ENCODE data around the gene FBXL7.

The FBXL7 gene

GRCh38 chr5:15682122-15682521, 182.1 kb downstream of the FBXL7 start:
- no peak for DNase-seq

DNA sequence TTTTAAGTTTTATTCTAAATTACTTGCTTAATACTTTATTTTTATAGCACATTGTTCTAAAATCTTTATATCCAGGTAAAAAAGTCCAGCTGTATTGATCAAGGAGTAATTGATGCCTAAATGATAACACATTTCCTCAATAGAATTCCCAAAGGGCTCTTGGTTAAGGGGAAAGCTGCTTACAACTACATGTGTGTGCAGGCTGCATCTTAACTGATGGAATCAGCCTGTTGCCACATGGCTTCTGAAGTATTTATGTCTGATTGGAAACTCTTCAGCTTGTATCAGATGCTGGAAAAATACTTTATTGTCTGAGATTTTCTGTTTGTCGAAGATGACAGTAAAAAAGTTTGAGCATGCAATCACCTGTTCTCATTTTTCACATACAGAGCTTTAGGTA, 182.6 kb downstream of the FBXL7 start:
- DNase-seq: no peak

GRCh38 chr5:15683332-15683731, 183.4 kb downstream of the FBXL7 start:
- no peak for DNase-seq

GRCh38 chr5:15687401-15687800, 187.4 kb downstream of the FBXL7 start:
- no peak for DNase-seq

GRCh38 chr5:15689836-15690235, 189.9 kb downstream of the FBXL7 start:
- no peak for DNase-seq

DNA sequence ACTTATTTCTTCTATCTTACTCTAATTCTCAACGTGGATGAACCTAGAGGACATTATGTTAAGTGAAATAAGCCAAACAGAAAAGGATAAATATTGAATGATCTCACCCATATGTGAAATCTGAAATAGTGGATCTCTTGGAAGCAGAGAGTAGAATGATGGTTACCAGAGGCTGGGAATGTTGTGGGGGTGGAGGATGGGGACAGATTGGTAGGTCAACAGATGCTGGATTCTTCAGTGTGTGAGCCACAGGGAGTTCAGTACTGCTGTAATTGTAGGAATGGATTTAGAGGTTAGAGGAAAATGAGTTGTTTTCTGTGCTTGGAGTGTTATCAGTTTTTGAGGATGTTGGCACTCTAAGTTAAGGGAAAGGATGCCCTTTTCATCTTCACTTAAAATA, 190.6 kb downstream of the FBXL7 start:
- DNase-seq: no peak

GRCh38 chr5:15691521-15691920, 191.5 kb downstream of the FBXL7 start:
- no peak for DNase-seq

- DNase-seq: no peak
These were observed 192.9 kb downstream of the FBXL7 start for GRCh38 chr5:15692706-15693381.

DNA sequence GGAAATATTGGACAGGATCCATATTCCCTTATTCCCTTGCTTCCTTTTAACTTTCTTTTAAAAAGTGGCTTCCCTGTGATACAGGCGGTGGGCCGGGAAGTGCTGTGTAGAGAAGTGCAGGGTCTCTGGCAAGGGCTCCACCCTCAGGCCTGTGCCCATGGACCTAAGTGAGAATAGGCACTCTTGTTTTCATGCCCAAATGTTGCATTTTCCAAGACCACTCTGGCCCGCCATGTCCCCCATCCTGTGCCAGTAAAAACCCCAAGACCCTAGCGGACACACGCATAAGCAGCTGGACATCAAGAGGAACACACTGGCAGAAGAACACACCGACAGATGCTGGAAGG, 193.4 kb downstream of the FBXL7 start:
- DNase-seq: no peak

- no peak for DNase-seq
These were observed 194.0 kb downstream of the FBXL7 start for GRCh38 chr5:15693933-15694332.

- no peak for DNase-seq
These were observed 194.8 kb downstream of the FBXL7 start for GRCh38 chr5:15694696-15695214.

DNA sequence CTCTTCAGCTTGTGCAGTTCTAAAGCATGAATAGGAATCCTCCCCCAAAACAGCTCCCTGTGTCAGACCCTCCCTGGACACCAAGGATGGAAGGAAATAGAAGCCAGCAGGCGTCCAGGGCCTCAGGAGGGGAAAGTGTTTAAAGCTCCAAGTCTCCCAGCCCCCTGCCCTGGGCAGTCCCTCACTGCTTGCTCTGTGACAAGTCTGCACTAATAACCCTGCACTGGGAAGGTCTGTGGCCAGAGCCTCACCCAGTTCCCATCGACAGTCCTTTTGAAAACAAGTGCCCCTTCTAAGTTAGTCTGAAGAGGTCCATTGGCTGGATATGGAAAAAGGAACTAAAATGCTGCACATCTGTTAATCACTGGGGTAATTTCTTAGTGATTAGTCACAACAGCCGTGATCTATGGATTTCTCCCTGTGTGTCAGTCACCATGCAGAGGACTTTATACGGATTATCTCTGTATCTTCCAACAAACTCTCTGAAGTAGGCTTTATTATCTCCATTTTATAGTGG, 195.3 kb downstream of the FBXL7 start:
- DNase-seq: no peak

GRCh38 chr5:15700373-15700772, 200.4 kb downstream of the FBXL7 start:
- DNase-seq: no peak

GRCh38 chr5:15702102-15702501, 202.1 kb downstream of the FBXL7 start:
- DNase-seq: no peak

DNA sequence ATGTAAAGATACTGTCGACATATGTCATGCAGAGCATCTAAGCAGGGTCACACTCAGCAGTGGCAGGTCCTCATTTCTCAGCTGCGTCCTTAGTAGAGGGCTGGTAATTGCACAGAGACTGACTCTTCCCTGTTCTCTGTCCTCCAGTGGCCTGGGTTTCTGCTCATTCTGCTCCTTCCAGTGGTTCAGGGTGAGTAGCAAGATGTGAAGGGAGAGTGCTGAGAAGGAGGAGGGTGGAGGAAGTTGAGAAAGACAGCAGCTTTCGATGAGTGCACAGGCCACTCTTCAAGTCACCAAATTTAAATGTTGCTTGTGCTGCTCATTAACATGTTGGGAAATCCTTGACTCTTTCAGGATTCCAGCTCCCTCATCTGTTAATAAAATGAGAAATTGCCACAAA, 203.9 kb downstream of the FBXL7 start:
- no peak for DNase-seq

GRCh38 chr5:15704397-15704947, 204.5 kb downstream of the FBXL7 start:
- no peak for DNase-seq

DNA sequence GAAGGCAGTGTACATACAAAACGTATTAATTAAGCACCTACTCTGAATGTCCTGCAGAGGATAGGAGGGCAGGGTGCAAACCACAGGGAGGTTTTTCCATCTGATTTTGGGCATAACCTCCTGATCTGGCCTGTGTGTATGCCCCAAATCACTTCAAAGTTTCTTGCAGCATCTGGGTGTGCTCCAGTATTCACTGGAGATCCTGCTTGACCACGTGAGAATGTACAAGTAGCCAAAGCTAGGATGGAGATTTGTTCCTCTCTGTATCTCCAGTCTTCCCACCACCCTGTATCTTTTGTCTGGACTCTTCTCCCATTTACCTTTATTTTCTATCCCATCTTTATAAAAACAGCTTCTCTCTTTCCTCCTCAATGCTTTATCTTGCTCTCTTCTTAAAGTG, 207.7 kb downstream of the FBXL7 start:
- no peak for DNase-seq

DNA sequence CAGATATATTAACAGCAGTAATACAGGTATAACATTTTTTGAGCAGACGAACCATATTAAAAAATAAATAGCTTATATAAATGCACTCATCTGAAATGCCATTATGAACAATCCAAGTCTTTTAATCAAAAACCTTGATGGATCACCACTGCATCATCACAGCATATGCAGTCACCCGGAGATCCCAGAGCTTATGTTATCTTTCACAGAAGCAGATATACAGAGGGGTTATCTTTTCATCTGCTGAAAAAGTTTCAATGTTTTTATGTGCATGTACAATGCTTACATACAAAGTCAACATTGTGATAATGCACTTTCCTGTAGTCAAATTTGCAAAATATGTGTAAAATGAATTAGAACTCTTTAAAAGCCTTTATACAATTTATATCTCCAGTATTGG, 211.9 kb downstream of the FBXL7 start:
- DNase-seq: no peak

GRCh38 chr5:15715535-15715934, 215.6 kb downstream of the FBXL7 start:
- DNase-seq: no peak

DNA sequence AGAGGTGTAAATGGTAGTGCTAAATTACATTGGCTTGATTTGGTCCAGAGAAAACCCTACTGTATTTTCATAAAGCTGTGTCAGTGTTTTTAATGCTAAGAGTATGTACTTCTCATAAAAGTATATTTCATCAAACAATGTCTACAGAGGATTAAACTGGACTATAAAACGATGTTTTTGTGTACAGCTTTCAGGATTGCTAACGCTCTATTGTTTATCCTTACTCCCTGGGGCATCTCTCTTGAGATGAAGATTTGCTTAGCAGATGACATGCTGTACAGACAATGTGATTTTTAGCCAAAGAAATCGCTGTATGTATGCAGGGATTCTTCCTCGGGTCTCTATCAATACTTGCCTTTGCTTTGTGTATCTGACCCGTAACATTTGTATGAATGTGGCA, 216.0 kb downstream of the FBXL7 start:
- no peak for DNase-seq

DNA sequence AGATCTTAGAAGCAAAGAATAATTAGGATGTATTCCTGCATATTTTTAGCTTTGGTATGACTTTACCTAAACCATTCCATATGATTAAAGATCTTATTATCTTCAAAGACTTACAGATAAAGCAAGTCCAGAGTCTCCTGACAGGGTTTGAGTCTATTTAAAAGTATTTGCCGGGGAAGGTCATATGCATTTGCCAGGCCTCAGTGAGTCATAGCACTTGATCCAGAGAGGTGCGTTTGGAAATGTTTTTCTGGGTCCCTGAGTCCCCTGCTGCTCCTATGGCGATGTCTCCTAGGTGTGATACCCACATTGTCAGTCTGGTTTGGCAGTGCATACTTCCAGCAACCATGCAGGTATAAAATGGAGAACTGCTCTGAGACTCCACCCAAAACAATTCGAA, 217.0 kb downstream of the FBXL7 start:
- no peak for DNase-seq

- no peak for DNase-seq
These were observed 218.6 kb downstream of the FBXL7 start for GRCh38 chr5:15718421-15719179.

GRCh38 chr5:15719784-15720183, 219.8 kb downstream of the FBXL7 start:
- DNase-seq: no peak

DNA sequence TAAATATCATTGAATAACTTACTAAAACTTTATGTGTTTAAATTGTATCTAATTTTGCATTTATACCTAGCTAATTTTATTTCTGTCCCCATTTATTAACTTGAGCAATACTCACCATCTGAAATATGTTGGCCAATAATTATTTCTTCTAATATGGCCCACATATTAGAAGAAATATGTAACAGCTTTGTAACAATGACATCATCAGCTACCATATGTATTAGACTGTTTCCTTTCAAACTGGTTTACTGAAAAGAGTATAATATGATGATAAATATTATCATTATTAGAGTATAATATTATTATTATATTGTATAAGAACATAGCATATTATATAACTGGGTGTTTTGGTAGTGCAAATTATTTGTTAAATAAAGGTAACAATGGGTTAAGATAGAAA, 220.5 kb downstream of the FBXL7 start:
- no peak for DNase-seq

Data from CD4-positive, alpha-beta T cell treated with Interferon gamma for 1 hour (primary cell).